Brain pericyte (primary cell): ENCODE data around the gene DDT.
"Not testable (repeated sequence)": the region's sequence is repeated elsewhere in the genome, so short reads cannot be mapped to it uniquely, and the experiment has no call there.

ENCODE experiments used
- DNase-seq: peaks from one replicate; pipeline ENCODE4 v3.0.0-alpha.2; 2012; ENCODE audit warnings: low read depth, low spot score

Gene DDT

GRCh38 chr22:23974345-23974744 is at the start of gene DDT:
DDT (minus strand) TSS chr22:23974441; CDS start chr22:23974414, 27 bp downstream.
- DNase-seq: not testable (repeated sequence)

DNA sequence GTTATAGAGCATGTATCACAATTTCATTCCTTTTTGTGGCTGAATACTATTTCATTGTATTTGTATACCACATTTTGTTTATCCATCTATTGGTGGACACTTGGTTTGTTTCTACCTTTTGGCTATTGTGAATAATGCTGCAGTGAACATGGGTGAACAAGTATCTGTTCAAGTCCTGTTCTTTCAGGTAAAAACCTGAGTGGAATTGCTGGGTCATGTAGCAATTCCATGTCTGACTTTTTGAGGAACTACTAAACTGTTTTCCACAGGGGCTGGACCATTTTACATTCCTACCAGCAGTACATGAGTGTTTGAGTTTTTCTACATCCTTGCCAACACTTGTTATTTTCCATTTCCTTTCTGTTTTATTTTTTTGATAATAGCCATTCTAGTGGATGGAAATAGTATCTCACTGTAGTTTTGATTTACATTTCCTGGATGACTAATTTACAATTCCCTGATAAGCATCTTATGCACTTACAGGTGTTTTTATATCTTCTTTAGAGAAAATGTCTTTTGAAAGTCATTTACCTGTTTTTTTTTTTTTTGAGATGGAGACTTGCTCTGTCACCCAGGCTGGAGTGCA is 49.1 kb upstream of the DDT start:
- DNase-seq: no peak

GRCh38 chr22:24021304-24021703 is 47.1 kb upstream of the DDT start:
- DNase-seq: no peak

GRCh38 chr22:24016156-24016555 is 41.9 kb upstream of the DDT start:
- DNase-seq: no peak

DNA sequence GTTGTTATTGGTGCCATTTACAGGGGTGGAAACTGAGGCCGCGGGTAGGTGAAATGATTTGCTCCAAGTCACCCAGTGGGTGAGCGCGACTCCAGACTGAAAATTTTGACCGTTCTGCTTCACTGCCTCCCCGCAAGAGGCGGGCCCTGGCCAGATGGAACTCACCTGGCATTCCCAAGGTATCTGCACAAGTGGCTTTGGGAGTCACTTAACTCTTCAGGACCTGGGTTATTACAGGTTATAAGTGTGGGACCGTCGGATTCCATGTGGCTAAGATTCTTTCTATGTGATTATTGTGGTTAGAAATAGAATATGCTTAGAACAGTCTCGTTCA is 37.5 kb upstream of the DDT start:
- DNase-seq: no peak

- no peak for DNase-seq
Observed at GRCh38 chr22:24010018-24010391, 35.8 kb upstream of the DDT start.

GRCh38 chr22:24009227-24010017 is 35.2 kb upstream of the DDT start:
- DNase-seq: no peak

- no peak for DNase-seq
Observed at GRCh38 chr22:24008381-24009226, 34.4 kb upstream of the DDT start.

- DNase-seq: no peak
Observed at GRCh38 chr22:24008022-24008283, 33.7 kb upstream of the DDT start.

DNA sequence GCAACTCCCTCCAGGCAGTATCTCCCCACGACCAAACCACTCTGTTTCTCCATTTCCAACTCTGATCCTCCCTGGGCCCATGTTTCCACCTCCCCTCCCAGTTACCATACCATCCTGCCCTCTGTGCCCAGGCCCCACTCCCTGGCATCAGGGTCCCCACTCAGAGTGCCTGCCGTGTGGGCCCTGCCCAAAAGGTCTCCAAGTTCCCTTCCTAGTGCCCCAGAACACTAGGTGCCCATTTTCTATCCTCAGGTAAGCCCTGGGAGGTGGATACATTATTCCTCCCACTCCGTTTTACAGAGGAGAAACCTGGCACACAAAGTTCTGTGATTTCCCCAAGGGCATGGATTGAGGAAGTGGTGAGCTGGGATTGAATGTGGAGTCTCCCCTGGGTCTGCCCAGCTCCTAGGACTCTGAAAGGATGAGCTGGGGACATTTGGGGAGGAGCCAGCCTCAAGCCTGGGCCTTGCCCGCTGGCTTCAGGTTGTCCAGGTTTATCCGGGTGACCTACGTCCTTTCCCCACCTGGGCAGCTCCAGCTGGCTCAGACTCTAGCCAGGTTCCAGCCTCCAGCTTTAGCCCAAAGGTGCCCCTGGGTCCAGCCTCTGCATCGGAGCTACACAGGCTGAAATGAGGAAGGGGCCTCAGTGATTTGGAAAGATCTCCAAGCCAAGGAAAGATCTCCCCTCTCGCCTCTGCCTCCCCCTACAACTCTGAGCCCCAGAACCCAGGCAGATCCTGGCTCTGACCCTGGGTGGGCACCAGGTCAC is 33.2 kb upstream of the DDT start:
- no peak for DNase-seq

DNA sequence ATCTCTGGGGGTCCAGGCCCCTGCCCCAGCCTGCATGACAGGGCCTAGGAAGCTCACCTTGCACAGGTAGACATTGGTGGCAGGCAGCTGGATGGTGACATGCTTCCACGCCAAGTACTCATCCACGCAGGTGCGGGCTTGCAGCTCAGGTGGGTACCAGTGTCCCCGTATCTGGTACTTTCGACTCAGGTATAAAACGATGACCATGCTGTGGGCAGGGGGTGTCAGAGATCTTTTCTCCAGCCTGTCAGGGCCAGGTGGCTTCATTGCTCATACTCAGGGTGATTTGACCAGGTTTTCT is 32.6 kb upstream of the DDT start:
- DNase-seq: no peak

DNA sequence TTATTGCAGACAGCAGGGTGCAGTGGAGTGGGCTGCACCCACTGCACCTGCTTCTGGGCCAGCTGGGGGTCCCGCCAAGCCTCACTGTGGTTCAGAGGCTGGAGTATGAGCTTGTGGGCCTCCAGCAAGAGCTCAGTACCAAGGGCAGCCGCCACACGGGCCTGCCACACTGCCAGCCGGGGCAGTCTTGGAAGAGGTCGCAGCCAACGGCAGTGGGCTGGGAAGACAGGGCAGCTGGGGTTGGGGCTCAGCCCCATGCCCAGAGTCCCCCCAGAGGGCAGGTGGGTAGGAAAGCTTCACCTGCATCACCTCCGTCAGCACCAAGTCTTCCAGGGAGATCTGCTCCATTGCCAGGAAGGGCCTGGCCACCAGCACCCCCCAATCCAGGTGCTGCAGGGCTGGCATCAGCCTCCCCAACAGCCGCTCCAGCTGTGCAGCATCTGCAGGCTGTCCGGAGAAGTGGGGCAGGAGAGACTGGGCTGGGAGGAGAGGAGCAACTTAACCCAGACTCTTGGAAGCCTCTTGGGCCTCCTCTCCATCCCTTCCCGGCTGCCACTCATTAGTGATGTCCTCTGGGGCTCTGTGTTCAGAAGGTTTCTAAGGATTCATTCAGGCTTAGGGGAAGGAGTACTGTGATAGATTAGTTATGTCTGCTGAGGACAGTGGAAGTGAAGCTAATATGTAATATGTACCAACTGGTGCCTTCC is 32.1 kb upstream of the DDT start:
- no peak for DNase-seq

- no peak for DNase-seq
Observed at GRCh38 chr22:24005201-24005600, 31.0 kb upstream of the DDT start, which contains the start of gene GSTT4. GSTT4 (minus strand) TSS chr22:24005453; CDS start chr22:24005356, 97 bp downstream.

GRCh38 chr22:24003887-24004286 is 29.6 kb upstream of the DDT start:
- no peak for DNase-seq

DNA sequence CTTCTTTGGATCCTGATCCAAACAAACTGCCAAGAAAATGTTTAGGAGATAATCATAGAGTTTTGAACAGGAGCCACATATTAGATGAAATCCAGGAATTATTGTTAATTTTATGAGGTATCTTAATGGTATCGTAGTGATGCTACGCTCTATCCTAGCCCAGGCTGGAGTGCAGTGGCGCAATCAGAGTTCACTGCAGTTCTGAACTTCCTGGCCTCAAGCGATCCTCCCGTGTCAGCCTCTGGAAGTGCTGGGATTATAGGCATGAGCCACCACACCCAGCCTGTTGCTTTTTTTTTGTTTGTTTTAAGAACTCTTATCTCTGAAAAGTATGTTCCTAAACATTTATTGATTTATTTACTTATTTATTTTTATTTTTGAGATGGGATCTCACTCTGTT is 28.6 kb upstream of the DDT start:
- DNase-seq: no peak

- DNase-seq: no peak
Observed at GRCh38 chr22:24002272-24002671, 28.0 kb upstream of the DDT start.

DNA sequence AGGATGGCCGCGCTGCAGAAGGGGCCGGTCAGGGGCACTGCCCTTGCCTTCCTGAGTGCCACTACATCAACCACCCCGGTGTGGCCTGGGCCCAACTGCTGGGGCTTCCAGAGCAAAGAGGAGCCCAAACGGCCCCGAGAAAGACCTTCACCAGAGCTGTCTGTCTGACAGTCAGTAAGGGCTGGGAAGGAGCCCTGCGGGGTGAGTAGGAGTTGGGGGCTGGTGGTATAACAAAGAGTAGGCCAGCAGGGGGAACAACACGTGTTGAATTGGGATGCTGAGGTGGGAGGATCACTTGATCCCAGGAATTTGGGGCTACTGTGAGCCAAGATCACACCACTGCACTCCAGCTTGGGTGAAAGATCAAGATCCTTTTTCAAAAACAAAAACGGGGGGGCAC is 27.1 kb upstream of the DDT start:
- DNase-seq: no peak

- not testable (repeated sequence) for DNase-seq
Observed at GRCh38 chr22:23999779-24000178, 25.5 kb upstream of the DDT start.

DNA sequence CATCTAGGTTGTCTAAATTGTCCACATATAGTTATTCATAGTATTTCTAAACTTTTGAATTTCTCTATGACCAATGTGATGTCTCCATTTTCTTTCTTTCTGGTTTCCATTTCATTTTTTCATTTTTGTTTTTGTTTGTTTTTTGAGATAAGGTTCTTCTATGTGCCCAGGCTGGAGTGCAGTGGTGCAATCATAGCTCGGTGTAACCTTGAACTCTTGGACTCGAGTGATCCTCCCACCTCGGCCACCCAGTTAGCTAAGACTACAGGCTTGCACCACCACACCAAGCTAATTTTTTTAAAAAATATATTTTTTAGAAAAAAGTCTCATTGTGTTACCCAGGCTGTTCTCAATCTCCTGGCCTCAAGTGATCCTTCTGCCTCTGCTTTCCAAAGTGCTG is 22.9 kb upstream of the DDT start:
- no peak for DNase-seq

GRCh38 chr22:23993581-23994177 is 19.4 kb upstream of the DDT start:
- not testable (repeated sequence) for DNase-seq

DNA sequence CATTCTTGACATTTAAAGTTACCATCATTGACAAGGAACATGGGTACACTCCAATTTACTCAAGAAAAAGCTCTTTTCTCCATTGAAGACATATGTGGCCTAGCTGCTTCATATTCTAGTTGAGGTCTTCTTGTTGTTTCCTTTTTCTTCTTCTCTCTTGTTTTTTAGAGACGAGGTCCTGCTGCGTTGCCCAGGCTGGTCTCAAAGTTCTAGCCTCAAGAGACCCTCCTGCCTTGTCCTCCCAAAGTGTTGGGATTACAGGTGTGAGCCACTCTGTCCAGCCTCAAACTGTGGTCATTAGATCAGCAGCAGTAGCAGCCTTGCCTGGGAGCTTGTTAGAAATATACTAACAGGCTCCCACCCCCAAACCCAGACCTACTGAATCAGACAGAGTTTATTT is 18.8 kb upstream of the DDT start:
- DNase-seq: not testable (repeated sequence)
